Transverse colon (tissue), 4 donors: Measurements from ENCODE around the gene CLECL1.

Experiments used
- POLR2A ChIP-seq: fragments of 450-650 bp; IDR thresholded peaks from one replicate; pipeline ENCODE4 v1.6.1; 2016; ENCODE audit warnings: antibody characterized with exemption, mild to moderate bottlenecking, moderate library complexity
- POLR2AphosphoS5 ChIP-seq, 3 donors: sonication (generic); formaldehyde crosslinking; IDR thresholded peaks; one replicate each; pipeline ENCODE4 v1.6.1; 2016; ENCODE audit warnings: antibody characterized with exemption in 3 of 3
- TF ChIP-seq, protein P1 (sequence below), 5 experiments: fragments of 200-600 bp in 3 of 5; fragments of 450-650 bp in 2 of 5; sonication (generic) in 3 of 5; IDR thresholded peaks; 1 replicate in 2 of 5; 2 replicates in 3 of 5; pipeline ENCODE4 v1.5.1; 2016 to 2017; ENCODE audit warnings: antibody characterized with exemption in 5 of 5, inconsistent platforms in 3 of 5, mild to moderate bottlenecking in 2 of 5, moderate library complexity in 1 of 5

GRCh38 chr12:9687228-9687627 lies 45.7 kb downstream of the CLECL1 start:
- TF ChIP-seq POLR2AphosphoS5 (IDR thresholded peaks at IDR 0.05) = no peak
- TF ChIP-seq, protein P1, sequence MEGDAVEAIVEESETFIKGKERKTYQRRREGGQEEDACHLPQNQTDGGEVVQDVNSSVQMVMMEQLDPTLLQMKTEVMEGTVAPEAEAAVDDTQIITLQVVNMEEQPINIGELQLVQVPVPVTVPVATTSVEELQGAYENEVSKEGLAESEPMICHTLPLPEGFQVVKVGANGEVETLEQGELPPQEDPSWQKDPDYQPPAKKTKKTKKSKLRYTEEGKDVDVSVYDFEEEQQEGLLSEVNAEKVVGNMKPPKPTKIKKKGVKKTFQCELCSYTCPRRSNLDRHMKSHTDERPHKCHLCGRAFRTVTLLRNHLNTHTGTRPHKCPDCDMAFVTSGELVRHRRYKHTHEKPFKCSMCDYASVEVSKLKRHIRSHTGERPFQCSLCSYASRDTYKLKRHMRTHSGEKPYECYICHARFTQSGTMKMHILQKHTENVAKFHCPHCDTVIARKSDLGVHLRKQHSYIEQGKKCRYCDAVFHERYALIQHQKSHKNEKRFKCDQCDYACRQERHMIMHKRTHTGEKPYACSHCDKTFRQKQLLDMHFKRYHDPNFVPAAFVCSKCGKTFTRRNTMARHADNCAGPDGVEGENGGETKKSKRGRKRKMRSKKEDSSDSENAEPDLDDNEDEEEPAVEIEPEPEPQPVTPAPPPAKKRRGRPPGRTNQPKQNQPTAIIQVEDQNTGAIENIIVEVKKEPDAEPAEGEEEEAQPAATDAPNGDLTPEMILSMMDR (IDR thresholded peaks at IDR 0.05) = no peak
- no peak for TF ChIP-seq POLR2A
